Measurements from ENCODE around the gene RPL11.

DNA sequence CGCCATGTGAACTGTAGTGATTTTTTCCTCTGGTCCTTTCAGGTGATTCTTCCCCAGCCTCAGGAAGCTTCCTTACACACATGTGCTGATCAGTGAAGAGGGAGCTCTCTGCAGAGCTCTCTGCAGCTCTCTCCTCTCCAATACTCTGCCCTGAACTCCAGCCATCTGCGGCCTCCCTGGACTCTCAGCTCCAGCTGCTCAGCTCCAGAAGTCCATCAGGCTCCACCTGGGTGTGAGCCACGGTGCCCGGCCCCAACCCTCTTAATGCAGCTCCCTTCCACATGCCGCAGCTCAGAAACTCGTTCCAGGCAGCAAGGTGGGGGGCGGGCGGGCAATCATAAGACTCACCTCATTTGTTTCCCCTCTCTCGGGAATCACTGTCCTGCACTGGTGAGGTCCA, 30.9 kb upstream of the RPL11 start:
- TF ChIP-seq POLR2AphosphoS5 (IDR thresholded peaks at IDR 0.05), result no peak
- TF ChIP-seq, protein P1, sequence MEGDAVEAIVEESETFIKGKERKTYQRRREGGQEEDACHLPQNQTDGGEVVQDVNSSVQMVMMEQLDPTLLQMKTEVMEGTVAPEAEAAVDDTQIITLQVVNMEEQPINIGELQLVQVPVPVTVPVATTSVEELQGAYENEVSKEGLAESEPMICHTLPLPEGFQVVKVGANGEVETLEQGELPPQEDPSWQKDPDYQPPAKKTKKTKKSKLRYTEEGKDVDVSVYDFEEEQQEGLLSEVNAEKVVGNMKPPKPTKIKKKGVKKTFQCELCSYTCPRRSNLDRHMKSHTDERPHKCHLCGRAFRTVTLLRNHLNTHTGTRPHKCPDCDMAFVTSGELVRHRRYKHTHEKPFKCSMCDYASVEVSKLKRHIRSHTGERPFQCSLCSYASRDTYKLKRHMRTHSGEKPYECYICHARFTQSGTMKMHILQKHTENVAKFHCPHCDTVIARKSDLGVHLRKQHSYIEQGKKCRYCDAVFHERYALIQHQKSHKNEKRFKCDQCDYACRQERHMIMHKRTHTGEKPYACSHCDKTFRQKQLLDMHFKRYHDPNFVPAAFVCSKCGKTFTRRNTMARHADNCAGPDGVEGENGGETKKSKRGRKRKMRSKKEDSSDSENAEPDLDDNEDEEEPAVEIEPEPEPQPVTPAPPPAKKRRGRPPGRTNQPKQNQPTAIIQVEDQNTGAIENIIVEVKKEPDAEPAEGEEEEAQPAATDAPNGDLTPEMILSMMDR (IDR thresholded peaks at IDR 0.05 in 8 of 11, conservative IDR thresholded peaks at IDR 0.05 in 3 of 11), result no peak
